Measurements from ENCODE around the gene MAN2A1.
A peak's percentile ranks its signal among the peaks of the same experiment; 100 is the strongest.
"Not testable (repeated sequence)": the region's sequence is repeated elsewhere in the genome, so short reads cannot be mapped to it uniquely, and the experiment has no call there.

Gene MAN2A1

DNA sequence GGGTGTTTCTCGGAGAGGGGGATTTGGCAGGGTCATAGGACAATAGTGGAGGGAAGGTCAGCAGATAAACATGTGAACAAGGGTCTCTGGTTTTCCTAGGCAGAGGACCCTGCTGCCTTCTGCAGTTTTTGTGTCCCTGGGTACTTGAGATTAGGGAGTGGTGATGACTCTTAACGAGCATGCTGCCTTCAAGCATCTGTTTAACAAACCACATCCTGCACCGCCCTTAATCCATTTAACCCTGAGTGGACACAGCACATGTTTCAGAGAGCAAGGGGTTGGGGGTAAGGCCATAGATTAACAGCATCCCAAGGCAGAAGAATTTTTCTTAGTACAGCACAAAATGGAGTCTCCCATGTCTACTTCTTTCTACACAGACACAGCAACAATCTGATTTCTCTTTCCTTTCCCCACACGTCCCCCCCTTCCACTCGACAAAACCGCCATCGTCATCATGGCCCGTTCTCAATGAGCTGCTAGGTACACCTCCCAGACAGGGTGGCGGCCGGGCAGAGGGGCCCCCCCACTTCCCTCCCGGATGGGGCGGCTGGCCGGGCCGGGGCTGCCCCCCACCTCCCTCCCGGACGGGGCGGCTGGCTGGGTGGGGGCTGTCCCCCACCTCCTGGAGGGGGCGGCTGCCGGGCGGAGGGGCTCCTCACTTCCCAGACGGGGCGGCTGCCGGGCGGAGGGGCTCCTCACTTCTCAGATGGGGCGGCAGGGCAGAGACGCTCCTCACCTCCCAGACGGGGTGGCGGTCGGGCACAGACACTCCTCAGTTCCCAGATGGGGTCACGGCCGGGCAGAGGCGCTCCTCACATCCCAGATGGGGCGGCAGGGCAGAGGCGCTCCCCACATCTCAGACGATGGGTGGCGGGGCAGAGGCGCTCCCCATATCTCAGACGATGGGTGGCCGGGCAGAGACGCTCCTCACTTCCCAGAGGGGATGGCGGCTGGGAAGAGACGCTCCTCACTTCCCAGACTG is 142.8 kb downstream of the MAN2A1 start:
- not testable (repeated sequence) for DNase-seq

DNA sequence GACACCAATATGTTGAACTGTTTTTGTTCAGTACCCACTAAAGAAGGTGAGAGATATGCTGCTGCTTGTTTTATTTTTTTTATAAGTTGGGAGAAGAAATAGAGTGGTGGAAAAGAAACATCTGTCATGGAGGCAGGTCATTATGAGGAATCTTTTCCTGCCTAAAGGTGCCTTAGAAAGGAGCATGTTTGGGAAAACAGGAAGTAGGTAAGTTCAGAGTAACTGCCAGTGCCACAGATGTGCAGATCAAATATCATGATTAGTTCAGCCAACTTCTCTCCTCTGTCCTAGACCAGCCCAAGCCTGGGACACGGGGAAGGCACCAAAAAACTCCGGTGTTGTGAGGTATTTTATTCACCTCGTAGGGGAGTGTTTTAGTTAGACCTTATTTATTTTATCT is 144.2 kb downstream of the MAN2A1 start:
- DNase-seq = no peak

DNA sequence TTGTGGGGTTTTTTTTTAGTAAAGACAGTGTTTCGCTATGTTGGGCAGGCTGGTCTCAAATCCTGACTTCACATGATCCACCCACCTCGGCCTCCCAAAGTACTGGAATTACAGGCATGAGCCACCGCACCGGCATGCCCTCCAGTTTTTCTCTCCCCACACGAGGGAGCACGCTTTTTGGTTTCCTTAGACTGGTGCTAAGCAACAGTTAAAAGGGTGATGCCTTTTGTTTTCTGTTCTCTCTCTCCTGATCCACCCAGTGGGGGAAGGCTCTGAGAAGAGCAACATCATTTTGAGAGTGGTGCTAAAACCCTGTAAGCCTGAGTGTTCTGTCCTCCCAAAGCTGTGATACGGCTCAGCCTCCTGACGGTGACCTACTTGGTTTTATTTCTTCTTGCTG is 146.6 kb downstream of the MAN2A1 start:
- no peak for DNase-seq

DNA sequence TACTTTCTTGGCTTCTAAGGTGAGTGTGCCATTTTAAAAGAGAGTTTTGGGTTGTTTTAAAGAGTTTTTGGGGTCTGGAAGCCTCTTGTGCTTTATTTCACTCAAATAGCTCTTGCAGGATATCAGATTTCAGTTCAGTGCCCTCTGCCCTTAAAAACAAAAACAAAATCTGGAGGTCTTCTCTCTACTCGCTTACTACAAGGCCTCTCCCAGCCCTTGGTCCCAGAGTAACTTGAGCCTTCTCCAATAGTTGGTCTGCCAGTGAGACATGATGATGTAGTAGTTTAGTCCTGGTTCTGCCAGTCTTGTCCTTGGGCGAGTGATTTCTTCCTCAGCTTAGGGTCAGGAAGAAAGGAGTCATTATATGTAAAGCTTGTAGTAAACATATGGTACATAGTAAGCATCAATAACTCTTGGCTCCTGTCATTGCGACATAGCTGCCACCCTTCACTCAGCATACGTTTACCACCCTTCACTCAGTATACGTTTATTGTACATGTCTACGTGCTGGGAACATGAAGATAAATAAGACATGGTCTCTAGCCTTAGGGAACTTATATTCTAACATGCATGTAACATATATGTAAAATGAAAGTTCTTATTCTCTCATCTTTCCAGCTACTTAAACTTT is 147.6 kb downstream of the MAN2A1 start:
- no peak for DNase-seq

DNA sequence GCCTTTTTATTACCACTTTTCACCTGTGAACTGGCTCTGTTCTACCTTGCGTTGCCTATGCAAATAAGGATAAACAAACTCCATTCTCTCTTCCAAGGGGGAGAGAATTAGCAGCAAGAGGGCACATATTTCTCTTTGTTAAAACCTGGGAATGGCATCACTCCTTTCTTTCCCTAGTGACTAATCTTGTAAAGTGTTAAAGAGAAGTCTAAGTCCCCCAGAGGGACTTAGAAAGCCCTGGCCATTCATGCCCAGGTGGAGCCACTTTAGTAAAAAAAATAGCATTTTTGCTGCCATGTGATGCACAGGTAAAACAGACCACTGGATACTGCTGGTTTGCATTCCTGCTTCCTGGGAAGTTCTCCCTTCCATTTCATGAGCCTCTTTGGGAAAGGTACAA is 148.4 kb downstream of the MAN2A1 start:
- DNase-seq = no peak

DNA sequence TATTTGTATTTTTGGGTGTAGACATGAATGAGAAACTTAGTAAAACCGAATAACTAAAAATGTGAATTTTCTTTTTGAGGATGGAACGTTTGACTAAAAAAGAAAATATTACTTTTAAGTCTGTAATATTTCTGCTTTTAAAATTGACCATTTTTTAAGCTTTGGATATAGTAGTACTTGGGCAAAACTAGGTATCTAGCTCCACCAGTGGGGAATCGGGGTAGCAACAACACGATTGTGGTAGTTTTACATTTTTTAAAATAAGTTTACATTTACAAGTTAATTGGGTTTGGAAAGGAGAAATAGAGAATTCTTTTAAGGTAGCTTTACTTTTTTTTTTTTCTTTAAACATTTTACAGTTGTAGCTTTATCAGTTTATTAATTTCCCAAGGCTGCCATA is 154.4 kb downstream of the MAN2A1 start:
- DNase-seq = no peak

DNA sequence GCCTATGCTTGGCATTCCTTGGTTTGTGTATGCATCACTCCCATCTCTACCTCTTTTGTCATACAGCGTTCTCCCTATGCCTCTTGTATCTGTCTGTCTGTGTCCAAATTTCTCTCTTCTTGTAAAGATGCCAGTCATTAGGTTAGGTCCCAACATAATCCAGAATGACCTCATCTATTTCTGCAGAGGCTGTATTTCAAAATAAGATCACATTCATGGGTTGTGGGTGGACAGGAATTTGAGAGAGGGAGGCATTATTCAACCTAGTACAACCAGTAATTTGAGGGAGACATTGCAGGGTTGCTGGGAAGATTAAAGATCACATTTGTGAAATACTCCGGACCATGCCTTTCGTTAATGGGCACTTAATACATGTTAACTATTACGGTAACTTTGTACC is 155.0 kb downstream of the MAN2A1 start:
- peak; percentile 14 for DNase-seq

DNA sequence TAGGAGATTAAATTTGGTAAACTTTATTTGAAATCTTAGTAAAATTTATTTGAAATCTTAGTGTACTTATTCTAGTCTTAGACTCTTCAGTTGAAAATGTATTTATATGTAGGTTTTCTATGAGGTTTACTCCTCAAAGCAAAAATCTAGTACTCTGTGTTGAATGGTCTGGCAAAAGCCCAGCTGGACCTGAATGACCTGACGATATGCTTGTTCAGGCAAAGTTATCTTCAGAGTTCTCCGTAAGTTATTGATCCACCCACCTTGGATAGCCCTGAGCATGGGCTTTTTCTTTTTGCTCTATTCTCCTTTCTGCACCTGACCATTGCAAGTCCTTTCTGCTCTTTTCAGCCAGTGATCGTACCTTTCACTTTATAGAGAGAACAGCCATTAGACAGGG is 158.4 kb downstream of the MAN2A1 start:
- no peak for DNase-seq

DNA sequence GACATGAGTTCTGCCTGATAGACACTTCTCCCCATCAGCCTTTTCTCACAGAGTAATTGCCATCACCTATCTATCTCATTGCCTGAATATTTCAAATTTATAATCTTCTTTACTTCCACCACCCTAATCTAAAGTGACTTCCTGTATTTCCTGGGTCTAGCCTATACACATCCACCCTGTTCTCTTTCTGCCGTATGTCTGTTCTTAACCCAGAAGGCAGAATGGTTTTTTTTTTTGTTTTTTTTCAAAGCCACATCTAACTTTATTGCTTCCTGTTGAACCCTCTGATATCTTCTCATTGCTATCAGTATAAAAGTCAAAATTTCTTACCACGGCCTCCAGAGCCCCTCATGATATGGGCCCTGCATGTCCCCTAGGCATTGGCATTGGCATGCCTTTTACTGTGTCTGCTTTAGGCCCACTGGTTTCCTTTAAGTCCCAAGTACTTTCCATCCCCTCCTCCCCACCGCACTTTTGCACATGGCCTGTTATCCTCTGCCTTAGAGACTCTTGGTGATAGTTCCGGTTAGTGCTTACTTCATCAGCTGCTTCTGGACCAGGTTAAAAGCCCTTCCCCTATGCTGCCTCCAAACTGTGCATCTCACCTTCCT is 159.9 kb downstream of the MAN2A1 start:
- DNase-seq = no peak

DNA sequence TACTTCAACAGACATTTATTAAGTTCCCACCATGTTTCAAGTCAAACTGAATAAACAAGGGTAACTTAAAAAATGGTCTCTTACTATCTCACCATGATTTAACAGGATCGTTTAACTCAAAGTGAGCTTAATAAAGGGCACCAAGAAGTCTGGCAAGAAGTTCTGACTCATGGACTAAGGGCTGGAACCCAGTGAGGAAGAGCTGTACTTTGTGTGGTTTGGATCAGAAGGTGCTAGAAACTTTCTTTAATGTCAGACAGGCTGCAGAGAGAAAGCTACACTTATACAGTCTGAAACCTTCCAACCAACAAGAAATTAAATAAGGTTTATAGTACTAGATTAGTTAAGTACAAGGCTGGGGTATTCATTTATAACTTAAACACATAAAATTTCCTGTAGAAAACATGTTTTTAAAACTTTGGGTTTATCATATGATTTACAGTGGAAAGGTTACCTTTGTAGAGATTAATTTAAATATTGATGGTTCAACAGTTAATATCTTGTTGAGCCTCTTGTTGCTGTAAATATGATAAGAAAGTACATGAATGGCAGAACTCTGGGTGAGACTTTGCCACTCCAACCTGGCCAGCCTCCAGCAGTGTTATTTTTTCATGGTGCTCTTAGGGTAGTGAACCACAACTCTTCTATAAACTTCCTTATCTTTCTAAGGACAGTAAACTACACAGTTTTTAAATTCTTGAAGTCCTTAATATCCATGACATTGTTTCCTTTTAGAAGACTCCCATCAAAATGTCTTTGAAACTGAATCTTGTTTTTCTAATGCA is 162.8 kb downstream of the MAN2A1 start:
- no peak for DNase-seq

DNA sequence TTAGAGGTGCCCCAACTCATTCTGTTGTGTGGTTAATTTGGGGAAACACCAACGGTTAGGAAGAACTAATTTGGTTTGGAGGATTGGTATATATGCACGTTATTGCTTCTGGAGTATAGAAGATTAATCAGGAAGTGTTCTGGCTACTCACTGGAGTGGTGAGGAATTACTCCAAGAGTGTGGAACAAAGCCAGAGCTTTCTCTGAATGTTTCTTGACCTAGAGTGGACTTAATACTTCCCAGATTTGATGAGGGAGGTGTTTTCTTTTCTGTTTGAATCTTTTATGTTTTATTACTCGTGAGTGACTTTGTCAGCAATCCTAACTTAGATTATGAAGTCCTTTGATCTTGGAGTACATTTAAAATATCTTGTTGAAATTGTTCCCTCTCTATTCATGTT is 163.7 kb downstream of the MAN2A1 start:
- no peak for DNase-seq

DNA sequence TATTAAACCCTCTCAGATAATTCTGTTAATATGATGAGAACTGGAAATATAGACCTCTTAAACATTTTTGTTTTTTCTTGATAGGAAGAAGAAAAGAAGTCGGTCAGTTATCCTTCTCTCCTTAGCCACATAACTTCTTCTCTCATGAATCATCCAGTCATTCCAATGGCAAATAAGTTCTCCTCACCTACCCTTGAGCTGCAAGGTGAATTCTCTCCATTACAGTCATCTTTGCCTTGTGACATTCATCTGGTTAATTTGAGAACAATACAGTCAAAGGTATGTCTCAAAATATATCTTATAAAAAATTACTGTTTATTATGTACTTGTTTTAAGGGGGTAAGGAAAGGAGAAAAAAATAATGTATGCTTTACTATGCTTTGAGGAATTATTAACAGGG is 165.3 kb downstream of the MAN2A1 start:
- no peak for DNase-seq

DNA sequence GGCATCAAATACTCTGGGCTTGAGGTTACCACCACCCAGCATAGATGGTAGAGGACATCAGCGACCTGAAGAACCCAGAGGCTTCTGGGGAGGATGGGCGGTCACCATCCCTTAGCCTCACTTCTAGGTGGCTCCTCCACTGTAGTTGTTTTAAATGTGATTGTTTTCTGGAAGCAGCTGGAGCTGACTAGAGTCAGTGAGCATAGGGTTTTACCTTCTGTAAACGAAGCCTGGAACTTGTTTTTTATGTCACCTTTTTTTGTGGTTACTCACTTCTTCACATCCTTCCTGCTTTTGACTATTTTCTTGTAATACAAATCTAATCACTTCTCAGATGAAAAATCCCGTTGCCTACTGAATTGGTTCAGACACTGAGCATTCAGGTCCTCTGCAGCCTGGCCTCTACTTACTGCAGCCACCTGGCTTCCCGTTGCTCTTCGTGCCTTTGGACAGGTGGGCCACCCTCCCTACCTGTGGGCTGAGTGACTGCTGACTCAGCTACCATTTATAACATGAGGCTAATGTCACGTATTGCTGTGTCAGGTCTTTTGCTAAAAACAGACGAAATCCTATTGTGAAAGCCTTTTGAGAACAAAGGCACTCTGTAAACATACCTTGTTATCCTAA is 167.8 kb downstream of the MAN2A1 start:
- no peak for DNase-seq

DNA sequence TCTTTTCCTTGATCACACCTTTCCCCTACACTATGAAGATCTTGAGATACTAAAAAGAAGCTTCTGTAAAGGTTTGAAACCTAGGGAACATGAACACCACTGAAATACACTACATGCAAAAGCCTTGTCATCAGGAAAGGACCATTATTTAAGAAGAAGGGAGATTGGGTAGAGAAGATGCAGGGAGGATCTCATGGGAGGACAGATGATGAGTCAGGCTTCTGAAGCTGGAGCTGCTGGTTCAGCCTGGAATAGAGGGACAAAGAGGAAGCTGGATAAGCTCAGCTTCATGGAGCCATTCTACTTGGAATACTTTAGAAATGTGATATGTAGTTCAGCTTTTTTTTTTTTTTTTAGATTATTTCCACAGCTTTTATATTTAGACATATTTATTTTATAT is 169.8 kb downstream of the MAN2A1 start:
- DNase-seq = no peak

DNA sequence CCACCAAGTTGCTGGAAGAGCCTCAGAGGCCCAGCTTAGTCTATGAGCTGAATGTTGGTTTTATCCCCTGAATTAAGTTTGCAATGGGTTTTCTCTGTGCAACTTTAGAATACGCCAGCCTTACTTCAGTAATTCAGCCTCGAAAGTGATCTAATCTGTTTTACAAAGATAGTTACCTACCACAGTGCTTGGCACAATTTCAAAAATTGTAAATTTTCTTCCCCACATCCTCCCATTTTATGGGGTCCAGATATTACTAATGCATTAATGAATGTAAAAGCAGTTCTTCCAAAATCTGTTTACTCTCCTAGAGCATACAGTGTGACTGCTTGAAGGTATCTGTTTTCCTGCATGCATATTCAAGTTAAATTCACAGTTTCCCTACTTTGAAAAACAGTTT is 172.6 kb downstream of the MAN2A1 start:
- no peak for DNase-seq

DNA sequence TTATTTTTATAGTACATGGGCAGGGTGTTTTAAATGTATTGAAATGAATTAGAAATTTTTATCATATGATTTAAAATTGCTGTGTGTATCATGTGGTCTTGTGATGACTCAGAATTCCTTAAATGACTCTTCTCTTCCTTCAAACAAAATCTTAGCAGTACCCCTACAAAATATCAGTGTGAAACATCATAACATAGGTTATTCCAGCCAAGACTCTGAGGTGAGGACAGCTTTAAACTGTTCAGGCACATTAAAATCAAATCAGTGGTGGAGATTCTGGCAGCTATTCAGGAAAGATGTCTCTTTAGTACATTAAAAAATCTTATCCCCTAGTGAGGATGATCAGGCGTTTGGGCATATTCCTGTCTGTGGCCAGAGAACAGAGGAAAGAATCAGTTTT is 174.0 kb downstream of the MAN2A1 start:
- DNase-seq = no peak

DNA sequence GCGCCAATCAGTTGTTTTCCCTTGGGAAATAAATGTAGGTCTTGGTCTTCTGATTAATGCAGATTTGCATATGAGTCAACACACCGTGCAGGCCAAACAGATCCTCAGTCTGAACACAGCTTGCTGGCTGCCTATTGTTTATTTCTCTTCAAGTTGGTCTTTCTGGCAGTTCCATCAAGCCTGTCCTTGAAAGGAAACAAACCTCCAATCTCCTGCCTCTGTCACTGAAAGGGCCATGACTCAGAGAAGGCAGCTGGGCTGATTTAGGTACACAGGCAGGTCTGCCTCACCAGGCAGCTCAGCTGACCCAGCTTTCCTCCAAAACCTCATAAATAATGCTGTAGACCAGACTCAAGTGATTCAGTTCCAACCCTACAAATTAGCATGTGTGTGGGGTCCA is 175.9 kb downstream of the MAN2A1 start:
- no peak for DNase-seq

DNA sequence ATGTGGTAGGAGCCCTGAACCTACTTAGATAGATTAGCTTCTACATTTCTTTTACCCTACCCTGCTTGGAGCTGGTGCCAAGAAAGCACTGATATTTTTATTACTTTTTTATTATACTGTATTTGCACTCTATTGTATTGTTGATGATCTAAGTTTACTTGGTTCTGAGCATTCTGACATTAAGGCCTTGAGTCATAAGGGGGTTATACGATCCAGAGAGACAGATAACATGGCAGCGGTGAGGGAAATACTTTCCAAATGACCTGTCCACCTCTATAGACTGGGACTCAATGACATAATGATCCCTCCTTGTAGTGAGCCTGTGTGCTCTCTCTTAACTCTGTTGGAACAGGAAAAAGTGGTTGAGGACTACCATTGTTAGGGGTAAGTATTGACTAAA is 176.3 kb downstream of the MAN2A1 start:
- DNase-seq = no peak

DNA sequence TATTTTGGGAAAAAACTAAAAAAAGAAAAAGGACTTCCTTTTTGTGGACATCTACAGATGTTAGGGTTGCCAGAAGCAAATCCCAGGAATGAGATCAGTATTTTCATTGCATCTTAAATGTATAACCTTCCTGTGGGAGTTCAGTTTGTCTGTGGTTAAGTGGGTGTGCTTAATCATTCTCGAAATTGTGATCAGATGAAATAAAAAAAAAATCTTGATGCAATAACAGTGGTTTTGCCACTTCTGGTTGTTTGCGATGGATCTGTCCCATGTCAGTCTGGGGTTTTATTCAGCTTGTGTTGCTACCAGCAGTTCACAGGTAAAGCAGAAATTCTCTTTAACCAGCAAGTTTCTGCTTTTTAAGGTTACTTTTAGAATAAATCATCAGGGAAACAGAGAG is 179.0 kb downstream of the MAN2A1 start:
- DNase-seq = peak in 1 of 2 donors; percentile 4

DNA sequence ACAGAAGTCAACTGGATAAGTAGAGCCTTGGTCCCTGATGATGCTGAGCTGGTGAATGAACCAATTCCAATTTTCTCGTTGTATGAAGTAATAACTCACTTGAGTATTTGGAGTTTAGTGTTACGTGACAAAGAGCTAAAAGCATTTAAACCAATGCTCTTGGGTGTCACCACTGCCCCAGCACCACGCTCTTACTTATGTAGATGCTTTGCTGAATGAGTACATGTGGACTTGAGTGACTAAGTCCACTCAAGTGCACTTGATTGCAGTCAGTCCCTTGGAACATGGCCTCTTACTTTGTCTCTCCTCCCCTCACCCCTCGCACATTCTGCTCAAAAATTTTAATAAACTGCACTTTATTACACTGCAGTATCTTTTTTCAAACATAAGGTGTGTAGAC is 184.0 kb downstream of the MAN2A1 start:
- no peak for DNase-seq

DNA sequence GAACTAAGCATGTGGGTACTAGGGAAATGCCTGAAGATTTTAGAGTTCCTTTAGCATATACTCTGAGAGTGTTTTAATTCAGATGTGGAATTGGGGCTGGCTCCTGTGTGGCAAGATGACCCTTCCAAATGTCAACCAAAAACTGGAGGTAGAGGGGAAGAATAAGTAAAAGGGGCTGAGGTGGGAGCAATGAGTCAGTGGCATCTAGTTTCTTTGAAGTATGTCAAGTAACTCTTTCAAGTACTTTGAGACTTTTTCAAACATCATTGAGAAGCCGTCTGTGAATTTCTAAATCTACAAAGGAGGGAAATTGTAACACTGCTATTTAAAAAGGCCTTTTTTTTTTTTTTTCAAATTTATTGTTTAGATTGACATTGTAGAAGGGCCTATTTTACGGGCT is 184.4 kb downstream of the MAN2A1 start:
- DNase-seq = no peak

DNA sequence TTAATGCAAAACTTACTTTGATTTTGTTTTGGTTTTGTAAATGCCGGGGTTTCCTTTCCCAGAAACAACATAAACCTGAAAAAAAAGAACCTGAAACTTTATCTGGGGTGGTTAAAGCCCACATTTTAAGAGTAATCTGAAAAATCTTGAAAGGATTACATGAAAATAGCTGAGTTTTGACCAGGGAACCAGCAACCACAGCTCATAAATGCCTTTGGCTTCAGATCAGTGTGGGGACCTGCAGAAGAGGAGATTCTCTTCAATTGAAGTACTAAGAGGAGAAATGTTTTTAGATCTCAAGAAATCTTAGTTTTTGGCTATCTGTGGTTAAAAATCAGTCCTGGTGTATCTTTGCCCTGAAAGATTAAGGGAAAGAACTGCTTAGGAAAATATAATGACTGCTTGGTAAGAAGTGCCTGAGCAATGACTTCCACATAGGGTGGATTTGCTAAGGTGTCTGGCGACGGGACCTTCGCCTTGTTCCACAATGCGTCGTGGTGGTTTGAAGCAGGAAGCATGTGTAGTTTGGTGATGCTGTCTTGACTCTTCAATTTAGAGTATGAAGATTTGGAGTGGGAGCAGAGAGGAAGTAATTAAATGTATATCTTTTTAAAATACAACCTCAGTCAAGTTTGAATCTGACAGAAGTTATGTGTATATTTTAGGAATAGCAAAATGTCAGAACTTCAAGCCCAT is 186.5 kb downstream of the MAN2A1 start:
- DNase-seq = no peak
